ENCODE data around the gene EIF1.

GRCh38 chr17:41667280-41668041, 21.2 kb upstream of the EIF1 start:
- TF ChIP-seq CTCF (IDR thresholded peaks at IDR 0.05; ENCODE audit: poor library complexity) (no peak), EZH2phosphoT487 (IDR thresholded peaks at IDR 0.05; ENCODE audit: low read depth, severe bottlenecking, unreplicated experiment) (no peak)
